GM12873 (cell line): ENCODE data around the gene LUC7L3.

ENCODE experiments used
- CTCF ChIP-seq: IDR thresholded peaks from 2 replicates; pipeline ENCODE4 v1.5.1; 2012; ENCODE audit warnings: low read depth, mild to moderate bottlenecking, moderate library complexity, low read length, control low read depth; ENCODE audit not compliant: insufficient read depth; ENCODE audit errors: missing control alignments

LUC7L3 gene

GRCh38 chr17:50692448-50693035 lies 26.9 kb upstream of the LUC7L3 start:
- no peak for TF ChIP-seq CTCF

- no peak for TF ChIP-seq CTCF
These were observed 26.2 kb upstream of the LUC7L3 start for GRCh38 chr17:50693036-50693682.

GRCh38 chr17:50696365-50696879 lies 23.0 kb upstream of the LUC7L3 start:
- TF ChIP-seq CTCF = no peak

- no peak for TF ChIP-seq CTCF
These were observed 22.3 kb upstream of the LUC7L3 start for GRCh38 chr17:50697062-50697461.

- TF ChIP-seq CTCF = no peak
These were observed 21.6 kb upstream of the LUC7L3 start for GRCh38 chr17:50697663-50698272.

- TF ChIP-seq CTCF = no peak
These were observed 20.0 kb upstream of the LUC7L3 start for GRCh38 chr17:50699410-50699809.

GRCh38 chr17:50703162-50703561 lies 16.2 kb upstream of the LUC7L3 start:
- no peak for TF ChIP-seq CTCF
